Esophagus (tissue), 2 donors: ENCODE results near the gene QPCT. TPM values are rescaled to one million over a fixed set of nuclear protein-coding genes. Genes with fewer than 3 reads are reported as not detected.
"Not testable (repeated sequence)": the region's sequence is repeated elsewhere in the genome, so short reads cannot be mapped to it uniquely, and the experiment has no call there.

ENCODE experiments used
- H3K27ac ChIP-seq, 2 donors: one replicate each; pipeline ENCODE4 v1.5.1; 2013; ENCODE audit warnings: low read depth in 2 of 2, mild to moderate bottlenecking in 2 of 2, inconsistent platforms in 1 of 2, low read length in 1 of 2, moderate library complexity in 1 of 2
- H3K27me3 ChIP-seq, 2 donors: one replicate each; pipeline ENCODE4 v1.6.1; 2013; ENCODE audit warnings: low read length in 2 of 2, control low read depth in 1 of 2, mild to moderate bottlenecking in 1 of 2; ENCODE audit not compliant: insufficient read depth in 2 of 2, control insufficient read depth in 1 of 2
- H3K36me3 ChIP-seq, 2 donors: one replicate each; pipeline ENCODE4 v1.6.1; 2013; ENCODE audit warnings: low read length in 1 of 2; ENCODE audit not compliant: control insufficient read depth in 2 of 2, insufficient read depth in 2 of 2
- H3K4me1 ChIP-seq, 2 donors: one replicate each; pipeline ENCODE4 v1.6.1; 2013; ENCODE audit warnings: low read length in 1 of 2; ENCODE audit not compliant: control insufficient read depth in 2 of 2, insufficient read depth in 2 of 2
- H3K4me3 ChIP-seq, 2 donors: one replicate each; pipeline ENCODE4 v1.5.1; 2013; ENCODE audit warnings: low read length in 2 of 2, mild to moderate bottlenecking in 2 of 2, low read depth in 1 of 2, moderate library complexity in 1 of 2
- H3K9me3 ChIP-seq, 2 donors: one replicate each; pipeline ENCODE4 v1.6.1; 2013; ENCODE audit warnings: mild to moderate bottlenecking in 2 of 2, low read depth in 1 of 2, low read length in 1 of 2, moderate library complexity in 1 of 2; ENCODE audit not compliant: control insufficient read depth in 2 of 2, insufficient read depth in 1 of 2
- WGBS, 2 donors: extraction: QIAGEN DNeasy Blood & Tissue Kit; methylation state at CpG; one replicate each; pipeline ENCODE4 v1.1.7; 2013; 5-methylcytosine and 5-hydroxymethylcytosine counted together
- polyA plus RNA-seq, 2 donors: library from polyadenylated mRNA; stranded (reverse); fragments of 200-250 nt; gene quantifications; one replicate each; pipeline ENCODE4 v1.2.3, GENCODE V29; 2013
- donor health status: healthy with polysubstance abuse.
- donor health status: Bipolar disorder and iron deficiency.

Gene QPCT
- polyA plus RNA-seq, 2 donors = 1.2 to 1.8 TPM

GRCh38 chr2:37380787-37381186, 36.4 kb downstream of the QPCT start:
- 88 to 89% methylated on average over 4 of the region's 4 CpGs for WGBS, 2 donors
- not testable (repeated sequence) for H3K4me1 ChIP-seq, H3K9me3 ChIP-seq, H3K27ac ChIP-seq, H3K4me3 ChIP-seq, H3K36me3 ChIP-seq, H3K27me3 ChIP-seq

- 60 to 73% methylated on average over 4 of the region's 4 CpGs for WGBS, 2 donors
- not testable (repeated sequence) for H3K27me3 ChIP-seq, H3K4me3 ChIP-seq, H3K36me3 ChIP-seq, H3K4me1 ChIP-seq, H3K27ac ChIP-seq, H3K9me3 ChIP-seq
These were observed 39.8 kb downstream of the QPCT start for GRCh38 chr2:37384261-37384660.

- no peaks in the 10 kb centered on the region for H3K27me3 ChIP-seq
These were observed 42.9 kb downstream of the QPCT start for GRCh38 chr2:37387148-37387835.

GRCh38 chr2:37388074-37388473, 43.6 kb downstream of the QPCT start:
- H3K9me3 ChIP-seq = no peaks in the 10 kb centered on the region
- H3K36me3 ChIP-seq = no peaks in the 10 kb centered on the region
- 58 to 61% methylated on average over 2 of the region's 2 CpGs for WGBS, 2 donors
- peaks cover 3 to 8% of the 10 kb centered on the region in 2 donors for H3K4me1 ChIP-seq
- H3K4me3 ChIP-seq = no peak overlapping the region
- no peaks in the 10 kb centered on the region for H3K27me3 ChIP-seq
- no peak overlapping the region for H3K27ac ChIP-seq

More at GRCh38 chr2:37387148-37387835, 42.9 kb downstream of the QPCT start:
- Histone ChIP-seq H3K36me3 (no peaks in the 10 kb centered on the region), H3K4me1 (peaks cover 3 to 8% of the 10 kb centered on the region in 2 donors), H3K4me3 (no peak overlapping the region), H3K27ac (no peak overlapping the region), H3K9me3 (no peaks in the 10 kb centered on the region)
- 87 to 91% methylated on average over 5 of the region's 5 CpGs for WGBS, 2 donors

- Histone ChIP-seq H3K27ac (no peak overlapping the region), H3K9me3 (no peaks in the 10 kb centered on the region), H3K4me1 (peaks cover 3 to 8% of the 10 kb centered on the region in 2 donors), H3K36me3 (no peaks in the 10 kb centered on the region), H3K4me3 (no peak overlapping the region), H3K27me3 (no peaks in the 10 kb centered on the region)
These were observed 45.0 kb downstream of the QPCT start for GRCh38 chr2:37389395-37389794.

- no peaks in the 10 kb centered on the region for H3K27me3 ChIP-seq
- H3K36me3 ChIP-seq = no peaks in the 10 kb centered on the region
- peak overlapping the region; percentile 23 to 78 for H3K27ac ChIP-seq
- WGBS, 2 donors = 34 to 40% methylated on average over 5 of the region's 5 CpGs
- no peak overlapping the region for H3K4me3 ChIP-seq
- H3K9me3 ChIP-seq = no peaks in the 10 kb centered on the region
- H3K4me1 ChIP-seq = peaks cover 3 to 8% of the 10 kb centered on the region in 2 donors
These were observed 45.7 kb downstream of the QPCT start for GRCh38 chr2:37389989-37390765.

- WGBS, 2 donors = 51 to 53% methylated on average over 2 of the region's 2 CpGs
- Histone ChIP-seq H3K27ac (peak overlapping the region in 1 of 2 donors; percentile 40), H3K9me3 (no peaks in the 10 kb centered on the region), H3K36me3 (no peaks in the 10 kb centered on the region), H3K4me3 (no peak overlapping the region), H3K4me1 (peaks cover 3 to 8% of the 10 kb centered on the region in 2 donors), H3K27me3 (no peaks in the 10 kb centered on the region)
These were observed 46.3 kb downstream of the QPCT start for GRCh38 chr2:37390777-37391176.

- no peaks in the 10 kb centered on the region for H3K27me3 ChIP-seq
- no peaks in the 10 kb centered on the region for H3K9me3 ChIP-seq
- no peak overlapping the region for H3K4me3 ChIP-seq
- no peaks in the 10 kb centered on the region for H3K36me3 ChIP-seq
- WGBS, 2 donors = 93 to 97% methylated on average over 8 of the region's 8 CpGs
- H3K27ac ChIP-seq = no peak overlapping the region
- peaks cover 3 to 8% of the 10 kb centered on the region in 2 donors for H3K4me1 ChIP-seq
These were observed 47.3 kb downstream of the QPCT start for GRCh38 chr2:37391711-37392110.

- H3K27ac ChIP-seq = no peak overlapping the region
- H3K9me3 ChIP-seq = no peaks in the 10 kb centered on the region
- no peaks in the 10 kb centered on the region for H3K27me3 ChIP-seq
- no peak overlapping the region for H3K4me3 ChIP-seq
- H3K4me1 ChIP-seq = peaks cover 3 to 8% of the 10 kb centered on the region in 2 donors
- no peaks in the 10 kb centered on the region for H3K36me3 ChIP-seq
- 96% methylated on average over 2 of the region's 2 CpGs for WGBS, 2 donors
These were observed 48.0 kb downstream of the QPCT start for GRCh38 chr2:37392428-37392827.

GRCh38 chr2:37394263-37394662, 49.8 kb downstream of the QPCT start:
- Histone ChIP-seq H3K36me3 (no peaks in the 10 kb centered on the region), H3K4me3 (no peak overlapping the region), H3K4me1 (peaks cover 3 to 8% of the 10 kb centered on the region in 2 donors), H3K27ac (no peak overlapping the region), H3K9me3 (no peaks in the 10 kb centered on the region), H3K27me3 (no peaks in the 10 kb centered on the region)
- WGBS, 2 donors = 88 to 95% methylated on average over 1 of the region's 1 CpG
